A375 (cell line): ENCODE results near the gene C12orf60. TPM values are rescaled to one million over a fixed set of nuclear protein-coding genes. Genes with fewer than 3 reads are reported as not detected.

Experiments used
- total RNA-seq: library from RNA; depleted of rRNA; stranded (reverse); fragments of >200 nt; shearing (Covaris generic); gene quantifications from 2 replicates; pipeline ENCODE4 v1.2.3, GENCODE V29; 2014; rRNA removed

Gene C12orf60, protein sequence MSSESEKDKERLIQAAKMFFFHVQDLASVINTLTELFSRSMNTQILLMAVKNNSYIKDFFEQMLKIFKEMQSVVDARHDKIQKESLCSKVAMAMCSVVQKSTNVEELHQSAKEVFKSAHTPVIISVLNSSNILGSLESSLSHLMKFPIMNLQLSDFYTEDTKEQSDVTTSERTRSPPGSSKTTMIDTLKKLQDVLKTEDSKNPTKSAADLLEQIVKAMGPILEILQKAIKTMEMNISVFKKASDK
- total RNA-seq, result 0.69 and 0.94 TPM in 2 replicates

DNA sequence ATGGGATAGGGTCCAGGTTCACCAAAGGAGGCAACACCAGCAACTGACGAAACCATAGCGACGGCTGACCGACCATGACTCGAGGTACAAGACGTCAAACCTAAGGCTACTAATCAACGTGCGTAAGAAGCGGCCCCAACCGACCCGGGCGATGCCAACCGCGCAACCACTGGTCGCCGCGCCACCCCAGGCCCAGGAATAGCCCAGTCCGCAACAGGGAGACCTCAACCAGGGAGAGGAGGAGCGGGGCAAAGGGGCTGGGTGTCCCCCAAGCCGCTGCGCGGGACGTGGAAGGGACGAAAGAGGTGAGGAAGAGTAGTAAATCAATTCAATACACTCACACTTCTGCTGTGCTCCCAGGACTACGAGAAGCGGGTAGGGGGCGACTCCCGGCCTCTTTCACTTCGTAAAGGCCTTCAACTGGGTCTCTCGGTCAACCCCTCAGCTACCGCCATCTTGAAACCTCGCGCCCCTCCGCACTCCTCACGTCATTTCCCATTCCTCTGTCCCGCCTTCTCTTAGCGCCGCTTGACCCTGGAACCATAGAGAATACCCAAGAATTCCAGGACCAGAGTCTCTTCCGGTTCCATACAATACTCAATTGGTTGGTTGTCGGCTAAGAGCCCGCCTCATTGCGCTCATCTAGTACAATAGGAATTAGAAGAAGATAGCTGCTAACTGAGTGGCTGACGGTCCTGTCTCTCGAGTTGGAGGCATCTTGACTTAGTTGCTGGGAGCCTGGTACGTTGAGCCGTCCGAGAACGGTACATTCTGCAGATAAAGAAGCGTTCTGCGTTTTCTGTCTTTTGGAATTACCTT lies at the start of gene C12orf60, which contains the start of gene WBP11:
C12orf60 (plus strand) TSS at position 660 of the 819 bp plus-strand sequence. CDS start 19,266 bp downstream, outside the sequence.
WBP11 (minus strand) TSS at position 468 of the 819 bp plus-strand sequence. CDS start 2,095 bp downstream, outside the sequence.

DNA sequence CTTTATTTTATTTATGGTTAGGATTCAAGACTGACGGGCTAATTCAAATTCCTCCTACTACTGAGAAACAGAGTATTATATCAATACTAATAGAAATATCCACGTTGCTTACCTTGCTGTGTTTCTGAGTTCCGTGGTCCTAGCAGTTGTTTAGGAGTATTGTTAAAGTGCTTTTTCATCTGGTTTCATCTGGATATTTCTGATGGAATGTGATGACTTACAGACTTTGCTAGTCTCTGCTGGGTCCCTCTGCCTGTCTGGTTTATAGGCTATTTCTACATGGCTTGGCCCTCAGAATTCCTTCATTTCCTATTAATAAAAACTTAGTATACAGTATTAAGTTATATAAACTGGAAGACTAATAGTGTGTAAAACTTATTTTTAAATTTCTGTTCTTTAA lies 10.5 kb downstream of the C12orf60 start, which contains the start of gene SMCO3:
SMCO3 (minus strand) TSS at position 169 of the 400 bp plus-strand sequence. CDS start 7,502 bp downstream, outside the sequence.

DNA sequence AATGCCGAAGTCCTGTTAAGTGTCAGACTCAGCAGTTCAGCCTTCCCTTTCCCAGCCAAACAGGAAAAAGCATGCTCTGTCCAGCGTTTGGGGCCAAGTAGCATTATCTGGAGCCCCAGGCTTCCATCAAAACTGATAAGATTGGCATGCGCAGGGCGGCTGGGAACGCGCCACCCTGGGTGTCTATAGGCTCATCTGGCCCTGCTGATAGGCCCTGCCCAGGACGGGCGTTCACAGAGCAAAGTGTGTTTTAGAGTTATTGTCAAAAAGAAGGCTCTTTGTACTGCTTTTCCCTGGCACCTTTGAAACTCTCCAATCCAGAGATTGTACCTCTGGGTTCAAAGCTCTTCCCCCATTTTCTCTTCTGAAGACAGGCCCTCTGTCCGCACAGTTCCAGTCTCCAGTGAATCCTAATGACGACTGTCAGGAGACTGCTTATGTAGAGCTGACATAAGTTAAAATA lies 40.0 kb downstream of the C12orf60 start, which contains the start of gene ART4:
ART4 (minus strand) TSS at position 102 of the 463 bp plus-strand sequence. CDS start 413 bp downstream, outside the sequence.

Other genes with a start within 250 kb of the C12orf60 start
- not detected in 2 replicates for gene PLBD1, start 235.8 kb upstream of the C12orf60 start, total RNA-seq
- gene GUCY2C, start 107.1 kb upstream of the C12orf60 start, total RNA-seq, result 0.05 TPM in 1 of 2 replicates, not detected in the other
- 43.5 and 64.8 TPM in 2 replicates for gene WBP11, start 192 bp upstream of the C12orf60 start, total RNA-seq
- not detected in 2 replicates for gene SMCO3, start 10.5 kb downstream of the C12orf60 start, total RNA-seq
- not detected in 2 replicates for gene ART4, start 39.9 kb downstream of the C12orf60 start, total RNA-seq
- 10.9 and 18.3 TPM in 2 replicates for gene MGP, start 82.2 kb downstream of the C12orf60 start, total RNA-seq
- not detected in 2 replicates for gene ERP27, start 134.9 kb downstream of the C12orf60 start, total RNA-seq
- 5.4 and 8.1 TPM in 2 replicates for gene ARHGDIB, start 157.9 kb downstream of the C12orf60 start, total RNA-seq
- gene PDE6H, start 169.4 kb downstream of the C12orf60 start, total RNA-seq, result not detected in 2 replicates